ENCODE measurements around the gene RENBP.

DNA sequence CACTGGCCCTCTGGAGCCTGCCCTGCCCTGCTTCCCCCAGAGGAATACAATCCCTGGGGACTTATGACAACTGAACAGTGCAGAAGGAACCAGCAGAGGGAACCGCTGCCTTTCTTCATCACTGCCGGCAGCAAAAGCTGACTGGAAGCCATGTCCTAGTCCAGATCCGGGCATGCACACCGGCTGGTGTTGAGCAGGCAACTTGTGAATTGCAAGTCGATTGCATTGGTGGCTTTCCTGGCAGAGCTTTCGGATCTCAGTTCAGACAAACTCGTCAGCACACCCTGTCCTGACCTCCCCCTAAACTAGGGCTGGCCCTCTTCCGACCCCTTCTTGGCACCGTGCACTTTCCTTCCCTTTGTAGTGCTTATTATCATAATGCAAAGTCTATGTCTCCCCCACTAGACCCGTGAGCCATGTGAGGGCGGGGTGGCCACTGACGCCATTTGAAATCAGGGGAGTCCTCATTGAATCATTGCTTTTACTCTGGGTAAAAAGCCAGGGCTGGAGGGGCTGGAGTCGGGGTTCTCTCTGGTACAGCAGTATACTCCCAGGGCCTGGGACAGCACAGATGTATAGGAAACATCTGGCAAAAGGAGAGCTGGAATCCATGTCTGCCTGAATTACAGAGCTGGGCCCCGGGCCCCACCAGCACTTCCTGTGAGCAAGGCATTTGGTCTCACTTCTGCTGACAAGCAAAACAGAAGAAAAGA, 20.1 kb downstream of the RENBP start:
- no peak for TF ChIP-seq POLR2AphosphoS5 (IDR thresholded peaks at IDR 0.05)
- TF ChIP-seq EP300 (IDR thresholded peaks at IDR 0.05) = no peak
